Left ventricle myocardium inferior (tissue), 1 donor: ENCODE measurements around the gene CA10. TPM values are rescaled to one million over a fixed set of nuclear protein-coding genes. Genes with fewer than 3 reads are reported as not detected.

Experiments used
- DNase-seq: peaks from one replicate; pipeline ENCODE4 v3.0.0-alpha.2; 2020
- H3K27ac ChIP-seq: fragments of 200-600 bp; replicated peaks from 2 replicates; pipeline ENCODE4 v1.8.0; 2021
- H3K27me3 ChIP-seq: fragments of 200-600 bp; 2 replicates; pipeline ENCODE4 v1.8.0; 2021; ENCODE audit warnings: low read depth
- H3K36me3 ChIP-seq: fragments of 200-600 bp; 2 replicates; pipeline ENCODE4 v1.8.0; 2021
- H3K4me1 ChIP-seq: fragments of 200-600 bp; 2 replicates; pipeline ENCODE4 v1.8.0; 2021
- H3K4me3 ChIP-seq: fragments of 200-600 bp; 2 replicates; pipeline ENCODE4 v1.8.0; 2021; ENCODE audit warnings: mild to moderate bottlenecking, moderate library complexity
- H3K9me3 ChIP-seq: fragments of 200-600 bp; replicated peaks from 2 replicates; pipeline ENCODE4 v1.8.0; 2021
- intact Hi-C: fragments of 100-400 bp; cut with micrococcal nuclease; formaldehyde crosslinking; loops from one replicate; pipeline ENCODE4 v1.11.0; 2022
- long read RNA-seq: library from polyadenylated mRNA; unstranded; transcript quantifications from one replicate; pipeline ENCODE4 v2.0.0, GENCODE V29; 2021
- total RNA-seq: library from RNA; stranded (reverse); fragmentation: NEBNext Ultra II Directional; extraction: Animal tissue kit (Norgen Biotek cat#: 25700); gene quantifications from one replicate; pipeline ENCODE4 v1.2.1, GENCODE V29; 2021
- TF ChIP-seq, protein P1 (sequence below): fragments of 200-600 bp; IDR thresholded peaks from 2 replicates; pipeline ENCODE4 v1.8.0; 2021; ENCODE audit warnings: antibody characterized with exemption, mild to moderate bottlenecking, borderline replicate concordance
- donor health status: DM: no; HTN: yes; CAD: no; lungs with severe emphysema.

CA10 gene
- not detected for total RNA-seq
- long read RNA-seq, result 0 reads

GRCh38 chr17:52158450-52159042 lies at the start of gene CA10:
Gene CA10 (minus strand): TSS chr17:52158714.
- H3K4me3 ChIP-seq, result no peak within 1 kb of the TSS
- DNase-seq, result no peak
- peaks cover 7% of the 10 kb centered on the region for H3K9me3 ChIP-seq
- H3K27me3 ChIP-seq, result peaks cover 90% of the 10 kb centered on the region
- H3K36me3 ChIP-seq, result no peaks in the 10 kb centered on the region
- no peaks in the 10 kb centered on the region for H3K4me1 ChIP-seq
- TF ChIP-seq, protein P1, sequence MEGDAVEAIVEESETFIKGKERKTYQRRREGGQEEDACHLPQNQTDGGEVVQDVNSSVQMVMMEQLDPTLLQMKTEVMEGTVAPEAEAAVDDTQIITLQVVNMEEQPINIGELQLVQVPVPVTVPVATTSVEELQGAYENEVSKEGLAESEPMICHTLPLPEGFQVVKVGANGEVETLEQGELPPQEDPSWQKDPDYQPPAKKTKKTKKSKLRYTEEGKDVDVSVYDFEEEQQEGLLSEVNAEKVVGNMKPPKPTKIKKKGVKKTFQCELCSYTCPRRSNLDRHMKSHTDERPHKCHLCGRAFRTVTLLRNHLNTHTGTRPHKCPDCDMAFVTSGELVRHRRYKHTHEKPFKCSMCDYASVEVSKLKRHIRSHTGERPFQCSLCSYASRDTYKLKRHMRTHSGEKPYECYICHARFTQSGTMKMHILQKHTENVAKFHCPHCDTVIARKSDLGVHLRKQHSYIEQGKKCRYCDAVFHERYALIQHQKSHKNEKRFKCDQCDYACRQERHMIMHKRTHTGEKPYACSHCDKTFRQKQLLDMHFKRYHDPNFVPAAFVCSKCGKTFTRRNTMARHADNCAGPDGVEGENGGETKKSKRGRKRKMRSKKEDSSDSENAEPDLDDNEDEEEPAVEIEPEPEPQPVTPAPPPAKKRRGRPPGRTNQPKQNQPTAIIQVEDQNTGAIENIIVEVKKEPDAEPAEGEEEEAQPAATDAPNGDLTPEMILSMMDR, result no peak
- intact Hi-C loops, result no loop called here
- no peak within 1 kb of the TSS for H3K27ac ChIP-seq

- H3K36me3 ChIP-seq, result no peaks in the 10 kb centered on the region
- TF ChIP-seq, protein P1, result no peak
- H3K27ac ChIP-seq, result no peak overlapping the region
- intact Hi-C loops, result no loop called here
- no peaks in the 10 kb centered on the region for H3K4me1 ChIP-seq
- no peak overlapping the region for H3K4me3 ChIP-seq
- H3K9me3 ChIP-seq, result no peaks in the 10 kb centered on the region
- H3K27me3 ChIP-seq, result no peaks in the 10 kb centered on the region
- DNase-seq, result no peak
These were observed 49.3 kb upstream of the CA10 start for GRCh38 chr17:52207796-52208195.

DNA sequence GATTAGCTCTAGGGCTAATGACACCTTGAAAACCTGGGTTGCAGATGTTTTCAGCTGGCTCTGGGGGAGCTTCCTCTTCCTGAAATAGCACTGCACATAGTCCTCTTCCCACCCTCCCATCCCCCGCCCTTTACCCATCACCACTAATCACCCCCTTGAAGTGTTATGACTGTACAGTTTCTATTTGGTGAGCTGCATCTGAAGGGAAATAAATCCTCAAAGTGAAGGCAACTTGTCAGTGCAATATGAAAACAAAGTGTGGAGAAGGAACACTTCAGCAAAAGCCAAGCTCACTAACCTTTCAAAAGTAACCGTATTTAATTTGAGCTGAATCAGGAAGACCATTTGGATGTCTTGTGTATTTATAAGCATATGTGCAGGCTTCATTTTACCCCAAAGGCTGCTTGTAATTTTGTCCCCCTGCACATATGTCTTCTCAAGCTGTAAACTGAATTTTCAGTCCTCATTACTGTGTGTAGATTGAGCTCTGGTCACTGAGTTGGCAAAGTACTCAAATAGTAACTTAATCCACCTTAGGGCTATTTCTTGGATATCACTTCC lies 44.1 kb upstream of the CA10 start:
- H3K4me3 ChIP-seq, result no peak overlapping the region
- no peaks in the 10 kb centered on the region for H3K27me3 ChIP-seq
- TF ChIP-seq, protein P1, result no peak
- no peaks in the 10 kb centered on the region for H3K4me1 ChIP-seq
- intact Hi-C loops, result no loop called here
- H3K36me3 ChIP-seq, result no peaks in the 10 kb centered on the region
- no peak overlapping the region for H3K27ac ChIP-seq
- no peak for DNase-seq
- no peaks in the 10 kb centered on the region for H3K9me3 ChIP-seq

DNA sequence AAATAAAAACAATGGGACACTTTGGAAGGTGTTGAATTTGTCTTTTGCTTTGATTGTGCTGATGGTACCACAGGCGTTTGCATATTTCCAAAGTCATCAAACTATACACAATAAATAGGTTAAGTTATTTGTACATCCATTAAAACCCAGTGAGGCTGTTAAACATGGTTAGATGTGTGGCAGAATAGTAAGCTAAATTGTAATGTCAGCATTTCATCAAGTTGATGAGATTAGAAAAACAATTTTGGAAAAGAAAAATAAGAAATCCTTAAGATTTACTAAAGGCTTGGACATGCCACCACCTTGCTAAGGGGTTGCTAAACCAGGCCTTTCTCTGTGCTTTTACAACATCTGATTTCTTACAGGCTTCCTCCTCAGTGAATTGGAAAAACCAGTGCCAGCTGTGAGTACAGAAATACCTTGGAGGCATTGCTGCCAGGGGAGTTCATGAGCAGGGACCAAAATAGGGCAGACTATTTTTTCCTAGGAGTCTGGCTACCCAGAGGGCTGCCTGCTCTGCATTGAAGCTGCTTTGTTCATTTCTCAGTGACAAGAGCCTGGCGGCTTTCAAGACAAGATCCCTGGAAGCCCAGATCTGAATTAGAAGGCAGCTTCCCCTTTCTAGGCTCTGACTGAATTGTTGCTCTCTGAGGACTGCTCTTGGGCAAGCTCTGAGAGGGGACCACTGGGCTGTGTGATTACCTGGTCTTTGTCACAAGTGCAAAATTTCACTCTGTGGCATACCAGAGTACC lies 43.4 kb upstream of the CA10 start:
- Histone ChIP-seq H3K4me1 (no peaks in the 10 kb centered on the region), H3K36me3 (no peaks in the 10 kb centered on the region)
- TF ChIP-seq, protein P1, result no peak

DNA sequence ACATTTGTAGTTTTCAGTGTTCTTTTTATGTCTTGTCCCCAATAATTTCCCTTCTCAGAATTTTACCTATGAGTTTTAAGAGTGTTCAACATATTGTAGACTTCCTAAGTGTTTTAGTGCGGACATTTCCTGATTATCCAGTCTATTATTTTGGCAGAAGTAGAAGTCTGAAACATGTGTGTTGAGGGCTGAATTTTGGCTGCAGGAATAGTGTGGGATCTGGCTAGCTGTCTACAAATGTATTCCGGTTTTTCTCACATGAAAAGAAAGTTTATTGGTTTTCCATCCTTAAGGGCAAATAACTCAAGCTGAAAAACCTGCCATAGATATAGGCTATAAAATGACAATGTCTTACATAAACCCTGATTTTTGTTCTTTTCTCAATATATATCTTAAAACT lies 33.0 kb upstream of the CA10 start:
- H3K27ac ChIP-seq, result no peak overlapping the region
- no peak for DNase-seq

More for the DNA sequence above, 43.4 kb upstream of the CA10 start:
- intact Hi-C loops, result no loop called here
- no peaks in the 10 kb centered on the region for H3K27me3 ChIP-seq
- DNase-seq, result no peak
- no peak overlapping the region for H3K27ac ChIP-seq
- H3K4me3 ChIP-seq, result no peak overlapping the region
- no peaks in the 10 kb centered on the region for H3K9me3 ChIP-seq

More for the DNA sequence above, 33.0 kb upstream of the CA10 start:
- Histone ChIP-seq H3K27me3 (no peaks in the 10 kb centered on the region), H3K4me3 (no peak overlapping the region), H3K4me1 (no peaks in the 10 kb centered on the region), H3K9me3 (peaks cover 23% of the 10 kb centered on the region), H3K36me3 (no peaks in the 10 kb centered on the region)
- TF ChIP-seq, protein P1, result no peak
- intact Hi-C loops, result no loop called here
